Sigmoid colon (tissue), 4 donors: ENCODE measurements around the gene GTF2I.
"Not testable (repeated sequence)": the region's sequence is repeated elsewhere in the genome, so short reads cannot be mapped to it uniquely, and the experiment has no call there.

Source experiments
- CTCF ChIP-seq, 4 experiments: fragments of 450-650 bp in 3 of 4; fragments of 200-600 bp in 1 of 4; IDR thresholded peaks; one replicate each; pipeline ENCODE4 v1.5.1; 2016 to 2019; ENCODE audit warnings: antibody characterized with exemption in 4 of 4, mild to moderate bottlenecking in 3 of 4, moderate library complexity in 2 of 4
- EP300 ChIP-seq, 4 donors: sonication (generic); formaldehyde crosslinking; IDR thresholded peaks; one replicate each; pipeline ENCODE4 v1.6.1; 2017; ENCODE audit warnings: antibody characterized with exemption in 4 of 4
- POLR2A ChIP-seq, 2 donors: fragments of 450-650 bp; IDR thresholded peaks; one replicate each; pipeline ENCODE4 v1.6.1; 2016; ENCODE audit warnings: antibody characterized with exemption in 2 of 2, mild to moderate bottlenecking in 2 of 2, moderate library complexity in 2 of 2
- POLR2AphosphoS5 ChIP-seq, 4 donors: sonication (generic); formaldehyde crosslinking; IDR thresholded peaks; one replicate each; pipeline ENCODE4 v1.6.1; 2017; ENCODE audit warnings: antibody characterized with exemption in 4 of 4

- TF ChIP-seq CTCF, POLR2AphosphoS5, POLR2A, EP300 (IDR thresholded peaks at IDR 0.05): not testable (repeated sequence)
Measured at GRCh38 chr7:74728686-74729085, 71.2 kb downstream of the GTF2I start.
